K562 (cell line): ENCODE measurements around the gene FAM78B. TPM values are rescaled to one million over a fixed set of nuclear protein-coding genes. Genes with fewer than 3 reads are reported as not detected.

Experiments
- CAMTA2 ChIP-seq: fragments of 250-450 bp; sonication (Bioruptor Pico); conservative IDR thresholded peaks from 2 replicates; pipeline ENCODE4 v1.5.1; 2022
- FOXJ2 ChIP-seq: fragments of 200-800 bp; sonication (Bioruptor generic); IDR thresholded peaks from 2 replicates; pipeline ENCODE4 v1.6.1; 2016; ENCODE audit warnings: missing genetic modification characterization, missing compliant biosample characterization
- HDAC3 ChIP-seq: fragments of 450-650 bp; IDR thresholded peaks from 2 replicates; pipeline ENCODE4 v1.6.1; 2018; ENCODE audit warnings: borderline replicate concordance, mild to moderate bottlenecking, moderate library complexity; ENCODE audit not compliant: partially characterized antibody
- HNRNPL ChIP-seq: fragments of 200-400 bp; formaldehyde crosslinking; IDR thresholded peaks from 2 replicates; pipeline ENCODE4 v1.6.1; 2017; ENCODE audit warnings: low read depth, mild to moderate bottlenecking, low read length
- ID3 ChIP-seq, 2 experiments: fragments of 250-450 bp in 1 of 2; fragments of 450-650 bp in 1 of 2; sonication (Bioruptor Pico) in 1 of 2; IDR thresholded peaks; 2 replicates each; pipeline versions ENCODE4 v1.6.1 to v1.8.0; 2016 to 2021; ENCODE audit warnings: mild to moderate bottlenecking in 2 of 2, moderate library complexity in 2 of 2, missing compliant biosample characterization in 1 of 2, missing genetic modification characterization in 1 of 2
- IRF9 ChIP-seq: fragments of 450-650 bp; IDR thresholded peaks from 2 replicates; pipeline ENCODE4 v1.6.1; 2016; ENCODE audit warnings: missing biosample characterization, missing genetic modification characterization
- KDM5B ChIP-seq: fragments of 200-600 bp; sonication (generic); IDR thresholded peaks from 2 replicates; pipeline ENCODE4 v1.6.1; 2012; ENCODE audit warnings: low read depth, mild to moderate bottlenecking, moderate library complexity, low read length, control low read depth, inconsistent platforms; ENCODE audit not compliant: insufficient replicate concordance
- MED1 ChIP-seq: sonication (generic); formaldehyde crosslinking; IDR thresholded peaks from 2 replicates; pipeline ENCODE4 v1.8.1; 2023; ENCODE audit warnings: missing genetic modification reagents, borderline replicate concordance
- MYNN ChIP-seq, 2 experiments: sonication (generic); formaldehyde crosslinking in 1 of 2; IDR thresholded peaks; 2 replicates each; pipeline versions ENCODE4 v1.5.0 to v1.6.1; 2016 to 2020; ENCODE audit warnings: antibody characterized with exemption in 1 of 2, missing genetic modification reagents in 1 of 2
- NR1H2 ChIP-seq: sonication (generic); formaldehyde crosslinking; IDR thresholded peaks from 2 replicates; pipeline ENCODE4 v1.4.0; 2020; ENCODE audit warnings: mild to moderate bottlenecking, missing genetic modification reagents
- PCBP1 ChIP-seq: fragments of 200-400 bp; formaldehyde crosslinking; IDR thresholded peaks from 2 replicates; pipeline ENCODE4 v1.6.1; 2018; ENCODE audit warnings: mild to moderate bottlenecking, low read depth, low read length; ENCODE audit not compliant: poor library complexity, severe bottlenecking
- PHB2 ChIP-seq: fragments of 450-650 bp; IDR thresholded peaks from 2 replicates; pipeline ENCODE4 v1.6.1; 2017; ENCODE audit warnings: low read depth
- PKNOX1 ChIP-seq: fragments of 450-650 bp; IDR thresholded peaks from 2 replicates; pipeline ENCODE4 v1.6.1; 2016
- PREB ChIP-seq: sonication (generic); formaldehyde crosslinking; IDR thresholded peaks from 2 replicates; pipeline ENCODE4 v1.8.1; 2023; ENCODE audit warnings: mild to moderate bottlenecking, missing genetic modification reagents
- RFX5 ChIP-seq: IDR thresholded peaks from 2 replicates; pipeline ENCODE4 v1.6.1; 2011; ENCODE audit warnings: low read depth, mild to moderate bottlenecking, improper control_type of control experiment, low read length
- TBP ChIP-seq: optimal IDR thresholded peaks from 2 replicates; pipeline ENCODE3; 2011; ENCODE audit warnings: low read depth, low read length, improper control_type of control experiment
- TCF15 ChIP-seq: fragments of 250-450 bp; sonication (Bioruptor Pico); IDR thresholded peaks from 2 replicates; pipeline ENCODE4 v1.8.0; 2022; ENCODE audit warnings: moderate library complexity, mild to moderate bottlenecking, inconsistent platforms
- TFE3 ChIP-seq: fragments of 450-650 bp; formaldehyde crosslinking; IDR thresholded peaks from 2 replicates; pipeline ENCODE4 v1.4.0; 2020; ENCODE audit warnings: mild to moderate bottlenecking, mixed read lengths
- THRA ChIP-seq: fragments of 450-650 bp; IDR thresholded peaks from 2 replicates; pipeline ENCODE4 v1.6.1; 2017; ENCODE audit warnings: mild to moderate bottlenecking, moderate library complexity
- ZNF347 ChIP-seq: fragments of 450-650 bp; formaldehyde crosslinking; IDR thresholded peaks from 2 replicates; pipeline ENCODE4 v1.4.0; 2020; ENCODE audit warnings: low read depth, mild to moderate bottlenecking, moderate library complexity
- ZNF830 ChIP-seq: fragments of 250-450 bp; sonication (Bioruptor Pico); IDR thresholded peaks from 2 replicates; pipeline ENCODE4 v1.5.0; 2021; ENCODE audit warnings: mild to moderate bottlenecking
- polyA plus RNA-seq, 8 experiments: library from polyadenylated mRNA; depleted of rRNA in 4 of 8; stranded (reverse) in 5 of 8; unstranded in 3 of 8; fragments of >200 nt; fragmentation: Nextera tagmentation in 2 of 8; fragmentation: Illumina TruSeq in 1 of 8; extraction: Ambion mirVana in 2 of 8; extraction: Trizol in 1 of 8; gene quantifications; 2 replicates each; pipeline versions ENCODE4 v1.2.1 to v1.2.3, GENCODE V29; 2011 to 2014; ENCODE audit warnings: inconsistent platforms in 1 of 8, missing spikeins in 1 of 8
- total RNA-seq, 7 experiments: library from RNA; depleted of rRNA in 6 of 7; stranded (reverse); fragments of >200 nt in 6 of 7; fragmentation: Illumina TruSeq in 2 of 7; extraction: Trizol in 2 of 7; gene quantifications; 2 replicates each; pipeline versions ENCODE4 v1.2.1 to v1.2.3, GENCODE V29; 2011 to 2021; ENCODE audit warnings: low replicate concordance in 1 of 7

FAM78B gene
- total and polyA plus RNA-seq, 9 of the 15 experiments (the other 6 are each of a cell fraction or from before 2014, with no cell fraction given) = 0.04 to 0.43 (median 0.29) TPM; not detected in 1

GRCh38 chr1:166197141-166197540, 30.3 kb upstream of the FAM78B start (continued):
- TF ChIP-seq THRA = no peak
- no peak for TF ChIP-seq MED1 (CRISPR knock-in tag)
- no peak for TF ChIP-seq PREB
- TF ChIP-seq HNRNPL = no peak
- no peak for TF ChIP-seq MYNN (IDR thresholded peaks at IDR 0.05)
- TF ChIP-seq MYNN (CRISPR knock-in tag; IDR thresholded peaks at IDR 0.05) = no peak
- no peak for TF ChIP-seq KDM5B
- TF ChIP-seq ZNF347 (CRISPR knock-in tag) = no peak
- TF ChIP-seq PCBP1 = no peak
- TF ChIP-seq CAMTA2 (CRISPR knock-in tag) = no peak
- no peak for TF ChIP-seq ID3 (CRISPR knock-in tag; IDR thresholded peaks at IDR 0.05)
- no peak for TF ChIP-seq ID3 (tag; IDR thresholded peaks at IDR 0.05)
- TF ChIP-seq PKNOX1 = peak; percentile 46
- no peak for TF ChIP-seq PHB2
- no peak for TF ChIP-seq NR1H2 (CRISPR knock-in tag)
- no peak for TF ChIP-seq TFE3
- TF ChIP-seq TBP = no peak
- 0 out of 2 replicates have a peak, but pooled peaks have one; percentile 26 for TF ChIP-seq IRF9 (tag)
- peak; percentile 77 for TF ChIP-seq FOXJ2 (tag)
- no peak for TF ChIP-seq RFX5
- no peak for TF ChIP-seq ZNF830 (CRISPR knock-in tag)
- TF ChIP-seq HDAC3 = no peak
- no peak for TF ChIP-seq TCF15
